Erythroblast (primary cell): ENCODE results near the gene PACSIN1.

Experiments
- GATA1 ChIP-seq: IDR thresholded peaks from 2 replicates; pipeline ENCODE4 v1.6.1; 2011; ENCODE audit warnings: low read depth, mild to moderate bottlenecking, control low read depth, low read length, moderate library complexity
- POLR2A ChIP-seq: IDR thresholded peaks from 2 replicates; pipeline ENCODE4 v1.6.1; 2011; ENCODE audit warnings: mild to moderate bottlenecking, low read length

DNA sequence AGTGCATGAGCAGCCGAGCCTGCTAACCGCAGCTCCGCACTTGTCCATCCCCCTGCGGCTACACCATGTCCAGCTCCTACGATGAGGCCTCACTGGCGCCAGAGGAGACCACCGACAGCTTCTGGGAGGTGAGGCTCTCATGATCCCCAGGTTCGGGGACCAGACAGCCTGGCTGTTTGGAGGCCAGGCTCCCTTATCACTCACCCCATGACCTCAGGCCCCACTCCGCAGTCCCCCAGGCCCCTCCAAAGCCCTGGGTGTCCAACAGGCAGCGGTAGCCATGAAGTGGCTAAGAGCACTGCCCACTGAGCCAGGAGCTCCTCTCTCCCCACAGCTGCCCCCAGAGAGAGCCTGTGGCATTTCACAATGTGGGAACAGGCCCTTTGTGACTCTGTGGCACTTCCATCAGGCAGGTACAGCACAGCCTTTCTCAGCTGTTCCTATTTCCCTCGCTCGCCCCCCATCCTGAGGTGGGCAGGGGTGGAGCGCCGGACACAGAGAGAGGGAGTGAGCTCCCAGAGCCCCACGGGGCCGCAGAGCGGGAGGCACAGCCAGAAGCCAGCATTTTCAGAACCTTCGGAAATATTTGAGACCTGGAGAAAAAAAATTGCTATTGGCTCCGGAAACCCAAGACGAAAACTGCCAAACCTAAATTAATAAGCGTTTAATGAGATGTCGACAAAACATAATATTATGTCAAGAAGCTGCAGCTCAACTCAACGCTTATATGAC, 60.5 kb downstream of the PACSIN1 start:
- no peak for TF ChIP-seq POLR2A
- no peak for TF ChIP-seq GATA1
